Stomach (tissue), 4 donors: ENCODE results near the gene ABHD2.

Source experiments
- EP300 ChIP-seq: sonication (generic); formaldehyde crosslinking; IDR thresholded peaks from one replicate; pipeline ENCODE4 v1.6.1; 2017; ENCODE audit warnings: antibody characterized with exemption
- POLR2A ChIP-seq, 4 donors: fragments of 450-650 bp; IDR thresholded peaks; one replicate each; pipeline ENCODE4 v1.6.1; 2016; ENCODE audit warnings: antibody characterized with exemption in 4 of 4, control low read depth in 2 of 4, mild to moderate bottlenecking in 1 of 4, moderate library complexity in 1 of 4
- TF ChIP-seq, protein P1 (sequence below), 7 experiments: fragments of 450-650 bp in 4 of 7; fragments of 200-600 bp in 3 of 7; sonication (generic) in 3 of 7; IDR thresholded peaks; one replicate each; pipeline ENCODE4 v1.5.1; 2016 to 2019; ENCODE audit warnings: antibody characterized with exemption in 7 of 7, control low read depth in 2 of 7, mild to moderate bottlenecking in 1 of 7

DNA sequence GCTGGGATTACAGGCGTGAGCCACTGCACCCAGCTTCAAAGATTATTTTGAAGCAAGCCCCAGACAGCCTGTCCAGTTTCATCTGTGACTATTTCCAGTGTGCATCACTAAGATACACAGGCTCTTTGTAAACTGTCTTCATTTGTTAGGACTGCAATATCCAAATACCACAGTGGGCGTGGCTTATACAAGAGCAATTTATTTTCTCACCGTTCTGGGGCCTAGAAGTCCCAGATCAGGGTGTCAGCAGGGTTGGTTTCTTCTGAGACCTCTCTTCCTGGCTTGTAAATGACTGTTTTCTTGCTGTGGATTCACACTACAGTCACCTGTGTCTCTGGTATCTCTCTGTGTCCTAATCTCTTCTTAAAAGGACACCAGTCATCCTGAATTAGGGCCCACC, 73.4 kb downstream of the ABHD2 start:
- TF ChIP-seq, protein P1, sequence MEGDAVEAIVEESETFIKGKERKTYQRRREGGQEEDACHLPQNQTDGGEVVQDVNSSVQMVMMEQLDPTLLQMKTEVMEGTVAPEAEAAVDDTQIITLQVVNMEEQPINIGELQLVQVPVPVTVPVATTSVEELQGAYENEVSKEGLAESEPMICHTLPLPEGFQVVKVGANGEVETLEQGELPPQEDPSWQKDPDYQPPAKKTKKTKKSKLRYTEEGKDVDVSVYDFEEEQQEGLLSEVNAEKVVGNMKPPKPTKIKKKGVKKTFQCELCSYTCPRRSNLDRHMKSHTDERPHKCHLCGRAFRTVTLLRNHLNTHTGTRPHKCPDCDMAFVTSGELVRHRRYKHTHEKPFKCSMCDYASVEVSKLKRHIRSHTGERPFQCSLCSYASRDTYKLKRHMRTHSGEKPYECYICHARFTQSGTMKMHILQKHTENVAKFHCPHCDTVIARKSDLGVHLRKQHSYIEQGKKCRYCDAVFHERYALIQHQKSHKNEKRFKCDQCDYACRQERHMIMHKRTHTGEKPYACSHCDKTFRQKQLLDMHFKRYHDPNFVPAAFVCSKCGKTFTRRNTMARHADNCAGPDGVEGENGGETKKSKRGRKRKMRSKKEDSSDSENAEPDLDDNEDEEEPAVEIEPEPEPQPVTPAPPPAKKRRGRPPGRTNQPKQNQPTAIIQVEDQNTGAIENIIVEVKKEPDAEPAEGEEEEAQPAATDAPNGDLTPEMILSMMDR (IDR thresholded peaks at IDR 0.05) = no peak
- no peak for TF ChIP-seq EP300
- TF ChIP-seq POLR2A (IDR thresholded peaks at IDR 0.05) = no peak
